ENCODE measurements around the gene NEDD4L. TPM values are rescaled to one million over a fixed set of nuclear protein-coding genes. Genes with fewer than 3 reads are reported as not detected.

Gene NEDD4L
- total RNA-seq, 1 experiment from 2014 or later = 57.4 TPM

GRCh38 chr18:58046794-58047555 is 2.9 kb downstream of the NEDD4L start:
- intact Hi-C loops (cut with micrococcal nuclease; ENCODE audit: unreplicated experiment) = loop anchor here (10.0 kb wide), 1 partner anchor 448 kb away; no protein-coding TSS in a partner anchor
- Histone ChIP-seq H3K27me3 (ENCODE audit: insufficient read depth, low read depth) (no peaks in the 10 kb centered on the region), H3K4me3 (peak overlapping the region; percentile 91; the same call in 1 of the 2 replicates), H3K4me2 (peak overlapping the region; percentile 81), H3K79me2 (ENCODE audit: low read depth) (peaks cover 74% of the 10 kb centered on the region), H4K20me1 (ENCODE audit: insufficient read depth) (no peaks in the 10 kb centered on the region), H3K9me2 (ENCODE audit: insufficient read depth) (no peaks in the 10 kb centered on the region), H3F3A (ENCODE audit: insufficient read depth, low read depth) (peaks cover 31% of the 10 kb centered on the region; the same call in 1 of the 2 replicates), H3K9me3 (ENCODE audit: insufficient read depth, low read depth) (no peaks in the 10 kb centered on the region), H3K36me3 (ENCODE audit: low read depth) (peaks cover 7% of the 10 kb centered on the region; the same call in 1 of the 2 replicates), H2AFZ (no peak overlapping the region), H3K4me1 (replicated peaks; ENCODE audit: insufficient read depth) (peaks cover 40% of the 10 kb centered on the region), H3K27ac (peak overlapping the region; percentile 77)
- no peak for DNase-seq
- TF ChIP-seq EZH2 (IDR thresholded peaks at IDR 0.05; ENCODE audit: low read depth) = no peak
- TF ChIP-seq, protein P1, sequence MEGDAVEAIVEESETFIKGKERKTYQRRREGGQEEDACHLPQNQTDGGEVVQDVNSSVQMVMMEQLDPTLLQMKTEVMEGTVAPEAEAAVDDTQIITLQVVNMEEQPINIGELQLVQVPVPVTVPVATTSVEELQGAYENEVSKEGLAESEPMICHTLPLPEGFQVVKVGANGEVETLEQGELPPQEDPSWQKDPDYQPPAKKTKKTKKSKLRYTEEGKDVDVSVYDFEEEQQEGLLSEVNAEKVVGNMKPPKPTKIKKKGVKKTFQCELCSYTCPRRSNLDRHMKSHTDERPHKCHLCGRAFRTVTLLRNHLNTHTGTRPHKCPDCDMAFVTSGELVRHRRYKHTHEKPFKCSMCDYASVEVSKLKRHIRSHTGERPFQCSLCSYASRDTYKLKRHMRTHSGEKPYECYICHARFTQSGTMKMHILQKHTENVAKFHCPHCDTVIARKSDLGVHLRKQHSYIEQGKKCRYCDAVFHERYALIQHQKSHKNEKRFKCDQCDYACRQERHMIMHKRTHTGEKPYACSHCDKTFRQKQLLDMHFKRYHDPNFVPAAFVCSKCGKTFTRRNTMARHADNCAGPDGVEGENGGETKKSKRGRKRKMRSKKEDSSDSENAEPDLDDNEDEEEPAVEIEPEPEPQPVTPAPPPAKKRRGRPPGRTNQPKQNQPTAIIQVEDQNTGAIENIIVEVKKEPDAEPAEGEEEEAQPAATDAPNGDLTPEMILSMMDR (conservative IDR thresholded peaks at IDR 0.05) = no peak
- POLR2A ChIA-PET (ENCODE audit: unreplicated experiment) = no interaction called here
- CTCF ChIA-PET = no interaction called here
- BruUV-seq (replicated peaks) = no TSS peak

GRCh38 chr18:58047556-58047882 is 3.5 kb downstream of the NEDD4L start:
- Histone ChIP-seq H3K27ac (no peak overlapping the region), H4K20me1 (ENCODE audit: insufficient read depth) (no peaks in the 10 kb centered on the region), H3K79me2 (ENCODE audit: low read depth) (peaks cover 80% of the 10 kb centered on the region), H2AFZ (no peak overlapping the region), H3K9me2 (ENCODE audit: insufficient read depth) (no peaks in the 10 kb centered on the region), H3K9me3 (ENCODE audit: insufficient read depth, low read depth) (no peaks in the 10 kb centered on the region), H3K27me3 (ENCODE audit: insufficient read depth, low read depth) (no peaks in the 10 kb centered on the region), H3K36me3 (ENCODE audit: low read depth) (peaks cover 7% of the 10 kb centered on the region; the same call in 1 of the 2 replicates), H3F3A (ENCODE audit: insufficient read depth, low read depth) (peaks cover 35% of the 10 kb centered on the region; the same call in 1 of the 2 replicates), H3K4me3 (peak overlapping the region; percentile 91; the same call in 1 of the 2 replicates), H3K4me2 (peak overlapping the region; percentile 81), H3K4me1 (replicated peaks; ENCODE audit: insufficient read depth) (peaks cover 44% of the 10 kb centered on the region)
- no peak for DNase-seq
- CTCF ChIA-PET = no interaction called here
- POLR2A ChIA-PET (ENCODE audit: unreplicated experiment) = no interaction called here
- intact Hi-C loops (cut with micrococcal nuclease; ENCODE audit: unreplicated experiment) = loop anchor here (10.0 kb wide), 1 partner anchor 447 kb away; no protein-coding TSS in a partner anchor
- no TSS peak for BruUV-seq (replicated peaks)
- no peak for TF ChIP-seq EZH2 (IDR thresholded peaks at IDR 0.05; ENCODE audit: low read depth)
- TF ChIP-seq, protein P1 (conservative IDR thresholded peaks at IDR 0.05) = no peak

- no peaks in the 10 kb centered on the region for H3K9me3 ChIP-seq (ENCODE audit: insufficient read depth, low read depth)
- CTCF ChIA-PET = no interaction called here
- no peak overlapping the region for H3K4me3 ChIP-seq
- TF ChIP-seq, protein P1 (conservative IDR thresholded peaks at IDR 0.05) = no peak
- no peak for TF ChIP-seq EZH2 (IDR thresholded peaks at IDR 0.05; ENCODE audit: low read depth)
- peaks cover 7% of the 10 kb centered on the region; the same call in 1 of the 2 replicates for H3K36me3 ChIP-seq (ENCODE audit: low read depth)
- no peaks in the 10 kb centered on the region for H3K9me2 ChIP-seq (ENCODE audit: insufficient read depth)
- H2AFZ ChIP-seq = no peak overlapping the region
- H3K4me1 ChIP-seq (replicated peaks; ENCODE audit: insufficient read depth) = peaks cover 40% of the 10 kb centered on the region
- H3K79me2 ChIP-seq (ENCODE audit: low read depth) = peaks cover 86% of the 10 kb centered on the region
- H3K27ac ChIP-seq = no peak overlapping the region
- DNase-seq = no peak
- BruUV-seq (replicated peaks) = no TSS peak
- POLR2A ChIA-PET (ENCODE audit: unreplicated experiment) = no interaction called here
- H3K27me3 ChIP-seq (ENCODE audit: insufficient read depth, low read depth) = no peaks in the 10 kb centered on the region
- intact Hi-C loops (cut with micrococcal nuclease; ENCODE audit: unreplicated experiment) = loop anchor here (10.0 kb wide), 1 partner anchor 447 kb away; no protein-coding TSS in a partner anchor
- H4K20me1 ChIP-seq (ENCODE audit: insufficient read depth) = no peaks in the 10 kb centered on the region
- peaks cover 32% of the 10 kb centered on the region; the same call in 1 of the 2 replicates for H3F3A ChIP-seq (ENCODE audit: insufficient read depth, low read depth)
- H3K4me2 ChIP-seq = peak overlapping the region; percentile 81; the same call in 1 of the 2 replicates
Measured at GRCh38 chr18:58048081-58048642, 4.1 kb downstream of the NEDD4L start.

Measured in PC-9 (cell line).